AG04449 (cell line): ENCODE measurements around the gene CPB2.

ENCODE experiments used
- CTCF ChIA-PET: fragments of 350-600 bp; formaldehyde crosslinking; extraction: SDS; loops from one replicate; lab custom pipeline; 2021; ENCODE audit warnings: antibody characterized with exemption; lab: Yijun Ruan, JAX
- POLR2A ChIA-PET: fragments of 400-600, 350-600 bp; formaldehyde crosslinking; extraction: SDS; loops from one replicate; lab custom pipeline; 2020; ENCODE audit warnings: antibody characterized with exemption, inconsistent platforms; lab: Yijun Ruan, JAX
- DNase-seq: peaks from one replicate; pipeline ENCODE4 v3.0.0-alpha.2; 2010; ENCODE audit warnings: low read depth, low spot score
- H3K4me3 ChIP-seq: 2 replicates; pipeline ENCODE4 v1.5.1; 2011; ENCODE audit warnings: low read depth, mild to moderate bottlenecking, control low read depth, low read length
- TF ChIP-seq, protein P1 (sequence below): IDR thresholded peaks from one replicate; pipeline ENCODE4 v1.5.1; 2011; ENCODE audit warnings: mild to moderate bottlenecking, moderate library complexity, low read length, control low read depth, inconsistent platforms; ENCODE audit not compliant: insufficient read depth; ENCODE audit errors: missing control alignments

The CPB2 gene

DNA sequence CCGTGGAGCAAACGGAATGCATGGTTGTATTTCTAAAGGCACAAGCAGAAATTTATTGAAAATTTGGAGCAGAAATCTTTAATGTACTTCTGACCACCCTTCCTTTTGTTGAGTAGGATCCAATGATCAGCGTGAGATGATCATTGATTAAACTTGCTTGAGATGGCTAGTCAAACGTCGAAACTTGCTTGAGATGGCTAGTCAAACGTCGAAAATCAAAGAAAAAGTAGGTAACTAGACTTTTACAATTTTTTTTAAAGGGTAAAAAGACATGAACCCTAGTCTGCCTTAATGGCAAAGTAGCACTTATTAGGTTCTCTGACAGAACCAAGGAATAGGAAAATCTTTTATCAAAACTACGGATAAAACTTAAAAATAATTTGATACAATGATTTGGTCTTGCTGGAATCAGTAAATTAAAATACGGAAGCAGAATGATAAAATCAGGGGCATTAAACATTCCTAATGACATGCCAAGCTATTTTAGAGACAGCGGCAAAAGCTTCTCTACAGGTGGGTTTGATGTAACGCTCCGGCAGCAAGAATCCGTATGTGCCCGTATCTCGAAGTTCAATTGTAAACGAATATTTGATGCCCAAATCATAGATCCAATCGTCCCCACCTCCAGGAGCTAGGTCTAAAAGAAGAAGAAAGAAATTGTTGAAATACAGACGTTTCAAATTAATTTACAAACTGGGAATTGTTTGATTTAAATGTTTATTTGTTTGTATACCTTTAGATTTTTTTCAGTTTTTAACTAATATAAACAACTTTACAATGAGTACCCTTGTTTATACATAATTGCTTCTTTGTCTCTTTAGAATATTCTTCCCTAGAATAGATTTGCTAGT lies 51.4 kb downstream of the CPB2 start:
- H3K4me3 ChIP-seq: peak overlapping the region; percentile 78
- no peak for DNase-seq
- CTCF ChIA-PET: interaction anchor here (1.1 to 1.5 kb wide), 3 partner anchors 9 to 73 kb away, joined by 3 to 4 read pairs (median 3); no protein-coding TSS in a partner anchor
- POLR2A ChIA-PET: no interaction called here
- TF ChIP-seq, protein P1, sequence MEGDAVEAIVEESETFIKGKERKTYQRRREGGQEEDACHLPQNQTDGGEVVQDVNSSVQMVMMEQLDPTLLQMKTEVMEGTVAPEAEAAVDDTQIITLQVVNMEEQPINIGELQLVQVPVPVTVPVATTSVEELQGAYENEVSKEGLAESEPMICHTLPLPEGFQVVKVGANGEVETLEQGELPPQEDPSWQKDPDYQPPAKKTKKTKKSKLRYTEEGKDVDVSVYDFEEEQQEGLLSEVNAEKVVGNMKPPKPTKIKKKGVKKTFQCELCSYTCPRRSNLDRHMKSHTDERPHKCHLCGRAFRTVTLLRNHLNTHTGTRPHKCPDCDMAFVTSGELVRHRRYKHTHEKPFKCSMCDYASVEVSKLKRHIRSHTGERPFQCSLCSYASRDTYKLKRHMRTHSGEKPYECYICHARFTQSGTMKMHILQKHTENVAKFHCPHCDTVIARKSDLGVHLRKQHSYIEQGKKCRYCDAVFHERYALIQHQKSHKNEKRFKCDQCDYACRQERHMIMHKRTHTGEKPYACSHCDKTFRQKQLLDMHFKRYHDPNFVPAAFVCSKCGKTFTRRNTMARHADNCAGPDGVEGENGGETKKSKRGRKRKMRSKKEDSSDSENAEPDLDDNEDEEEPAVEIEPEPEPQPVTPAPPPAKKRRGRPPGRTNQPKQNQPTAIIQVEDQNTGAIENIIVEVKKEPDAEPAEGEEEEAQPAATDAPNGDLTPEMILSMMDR: no peak

DNA sequence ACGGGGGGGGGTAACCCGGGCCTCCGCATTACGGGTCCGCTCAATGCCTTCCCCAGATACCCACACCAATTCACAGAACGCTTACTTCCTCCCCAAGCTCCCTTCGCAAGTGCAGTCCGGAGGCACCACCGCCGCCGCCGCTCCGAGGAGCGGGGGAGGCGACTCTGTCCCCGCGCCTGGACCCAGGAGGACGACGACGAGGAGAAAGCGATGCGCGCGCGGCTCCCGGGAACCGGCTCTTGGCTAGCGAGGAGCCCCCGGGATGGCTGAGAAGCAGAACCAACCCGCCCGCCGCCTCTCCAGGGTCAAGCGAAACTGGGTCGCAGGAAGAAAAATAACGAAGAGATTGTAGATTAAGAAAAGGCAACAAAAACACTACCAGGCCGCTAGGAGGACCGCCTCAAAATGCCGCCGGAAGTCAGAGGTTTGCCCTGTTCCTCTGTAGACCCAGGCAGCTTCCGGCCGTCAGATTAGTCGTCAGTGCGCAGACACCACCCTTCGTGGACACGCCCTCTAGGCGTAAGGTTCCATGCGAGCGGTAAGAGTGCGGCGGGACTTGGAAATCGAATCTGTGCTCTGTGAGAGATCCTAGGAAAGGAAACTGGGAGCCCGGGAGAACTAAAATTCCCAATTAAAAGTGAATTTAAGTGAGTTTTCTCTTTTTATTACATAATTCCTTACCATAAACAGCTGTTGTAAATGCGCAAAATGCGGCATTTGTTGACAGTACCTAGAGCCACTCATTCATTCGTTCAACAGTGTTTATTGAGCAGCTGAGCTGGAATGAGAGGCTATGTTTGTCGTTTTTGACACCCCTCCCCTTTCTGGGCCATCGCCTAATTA lies 52.3 kb downstream of the CPB2 start, which contains the start of gene ZC3H13:
Gene ZC3H13, minus strand, starts transcription at position 428 of the 843 bp plus-strand sequence. CDS start 7,239 bp downstream, outside the sequence.
- ChIA-PET CTCF (interaction anchor here (0.7 to 1.4 kb wide), 3 partner anchors 74 to 472 kb away, joined by 3 read pairs; no protein-coding TSS in a partner anchor), POLR2A (no interaction called here)
- H3K4me3 ChIP-seq: peak within 1 kb of the TSS; percentile 78
- peak; percentile 76 for DNase-seq
- TF ChIP-seq, protein P1: peak; percentile 25

DNA sequence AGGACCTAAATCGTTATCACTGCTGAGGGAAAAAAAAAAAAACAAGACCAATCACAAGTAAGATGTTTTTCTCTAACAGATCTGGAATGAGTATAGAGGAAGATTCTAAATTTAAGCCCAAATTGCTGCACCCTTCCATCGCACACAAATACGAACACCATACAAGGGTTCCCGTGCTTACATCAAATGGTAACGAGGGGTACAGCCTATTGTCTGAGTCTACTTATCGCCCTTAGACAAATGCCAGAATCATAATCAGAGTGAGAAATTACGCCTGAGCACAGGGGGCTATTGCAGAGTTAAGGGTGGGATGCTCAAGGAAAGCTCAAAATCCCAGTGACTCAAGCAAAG lies 52.9 kb downstream of the CPB2 start:
- ChIA-PET POLR2A (no interaction called here), CTCF (interaction anchor here (0.7 kb wide), 2 partner anchors 74 to 471 kb away, joined by 3 read pairs; no protein-coding TSS in a partner anchor)
- H3K4me3 ChIP-seq: peak overlapping the region; percentile 78
- TF ChIP-seq, protein P1: no peak
- no peak for DNase-seq

DNA sequence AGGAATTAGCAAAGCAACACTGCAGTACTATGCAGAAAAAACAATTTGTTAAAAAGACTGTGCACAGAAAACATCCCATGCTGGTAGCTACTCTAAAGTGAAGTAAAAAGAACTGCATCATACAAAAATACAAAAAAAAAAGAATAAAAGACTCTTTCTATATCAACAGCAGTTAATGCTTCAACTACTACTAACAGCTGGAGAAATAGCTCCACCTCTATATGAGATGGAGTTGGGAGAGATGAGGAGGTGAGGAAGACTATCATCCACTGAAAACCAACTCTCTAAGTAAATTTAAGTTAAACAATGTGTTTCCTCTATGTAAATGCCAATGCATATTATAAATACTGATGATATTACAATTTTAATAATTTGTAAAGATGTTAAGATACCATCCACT lies 54.1 kb downstream of the CPB2 start:
- ChIA-PET CTCF (interaction anchor here (0.7 to 1.2 kb wide), 3 partner anchors 9 to 75 kb away, joined by 3 to 4 read pairs (median 3); no protein-coding TSS in a partner anchor), POLR2A (interaction anchor here (0.7 kb wide), 1 partner anchor 9 kb away, joined by 3 read pairs; no protein-coding TSS in a partner anchor)
- DNase-seq: no peak
- H3K4me3 ChIP-seq: peak overlapping the region; percentile 19; the same call in 1 of the 2 replicates
- TF ChIP-seq, protein P1: no peak

DNA sequence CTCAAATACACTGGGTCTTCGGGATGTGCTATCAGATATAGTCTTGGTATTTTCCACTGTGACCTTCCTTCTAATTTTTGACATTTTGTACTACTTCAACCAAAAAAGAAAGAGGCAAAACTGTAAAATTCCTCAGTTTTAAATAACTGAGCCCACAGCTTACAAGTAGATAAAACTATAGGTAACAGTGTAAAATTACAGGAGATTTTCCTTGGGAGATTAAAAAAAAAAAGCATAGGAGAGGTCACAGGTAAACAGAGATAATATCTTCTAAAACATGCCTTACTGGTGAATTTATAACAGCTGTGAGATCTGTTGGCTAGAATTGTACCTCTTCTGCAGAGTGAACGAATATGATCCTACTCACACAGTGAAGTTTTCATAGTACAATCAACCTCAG lies 59.4 kb downstream of the CPB2 start:
- POLR2A ChIA-PET: no interaction called here
- CTCF ChIA-PET: no interaction called here
- TF ChIP-seq, protein P1: no peak
- no peak for DNase-seq
- no peak overlapping the region for H3K4me3 ChIP-seq

DNA sequence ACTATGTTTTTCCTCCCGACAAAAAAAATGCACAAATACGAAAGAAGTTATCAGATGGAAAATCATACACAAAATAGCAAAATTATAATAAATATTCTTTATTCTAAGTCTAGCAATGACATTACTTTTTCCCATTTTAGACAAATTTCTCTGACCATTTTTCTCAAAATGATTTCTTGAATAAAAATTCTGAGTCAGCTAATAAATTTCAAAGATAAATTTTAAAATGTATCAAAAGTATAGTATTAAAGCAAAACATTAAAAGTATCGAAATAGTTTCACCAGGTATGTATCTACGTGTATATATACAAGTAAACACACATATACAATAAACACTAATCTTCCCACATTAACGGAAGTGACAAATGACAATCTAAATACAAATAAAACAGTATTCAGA lies 61.2 kb downstream of the CPB2 start:
- no peak for DNase-seq
- H3K4me3 ChIP-seq: no peak overlapping the region
- TF ChIP-seq, protein P1: no peak
- POLR2A ChIA-PET: no interaction called here
- CTCF ChIA-PET: no interaction called here
